Parathyroid adenoma (tissue), 2 donors: Measurements from ENCODE around the gene COL4A1.

Experiments used
- H2AFZ ChIP-seq: fragments of 300-600 bp; sonication (generic); one replicate; pipeline ENCODE4 v1.7.0; 2017; ENCODE audit warnings: antibody characterized with exemption, mild to moderate bottlenecking
- H3K27ac ChIP-seq: fragments of 300-600 bp; sonication (generic); one replicate; pipeline ENCODE4 v1.7.0; 2017
- H3K27me3 ChIP-seq: fragments of 300-600 bp; sonication (generic); one replicate; pipeline ENCODE4 v1.7.0; 2017; ENCODE audit warnings: low read length; ENCODE audit not compliant: control insufficient read depth, insufficient read depth
- H3K36me3 ChIP-seq: fragments of 300-600 bp; sonication (generic); one replicate; pipeline ENCODE4 v1.7.0; 2017; ENCODE audit warnings: low read length; ENCODE audit not compliant: control insufficient read depth, insufficient read depth
- H3K4me1 ChIP-seq: fragments of 300-600 bp; sonication (generic); one replicate; pipeline ENCODE4 v1.7.0; 2017; ENCODE audit warnings: control low read depth
- H3K4me2 ChIP-seq: fragments of 300-600 bp; sonication (generic); one replicate; pipeline ENCODE4 v1.7.0; 2017; ENCODE audit warnings: low read length
- H3K4me3 ChIP-seq: fragments of 300-600 bp; sonication (generic); one replicate; pipeline ENCODE4 v1.7.0; 2017; ENCODE audit warnings: low read depth, low read length
- H3K79me2 ChIP-seq: fragments of 300-600 bp; sonication (generic); one replicate; pipeline ENCODE4 v1.7.0; 2017; ENCODE audit warnings: control low read depth
- H3K9ac ChIP-seq: fragments of 300-600 bp; sonication (generic); one replicate; pipeline ENCODE4 v1.7.0; 2017; ENCODE audit warnings: mild to moderate bottlenecking
- H3K9me3 ChIP-seq: fragments of 300-600 bp; sonication (generic); one replicate; pipeline ENCODE4 v1.7.0; 2017; ENCODE audit warnings: low read length; ENCODE audit not compliant: control insufficient read depth
- TF ChIP-seq, protein P1 (sequence below): fragments of 300-600 bp; sonication (generic); IDR thresholded peaks from one replicate; pipeline ENCODE4 v1.7.0; 2017; ENCODE audit warnings: antibody characterized with exemption, mild to moderate bottlenecking
- donor health status: primary hyperparathyroidism.

COL4A1 gene

DNA sequence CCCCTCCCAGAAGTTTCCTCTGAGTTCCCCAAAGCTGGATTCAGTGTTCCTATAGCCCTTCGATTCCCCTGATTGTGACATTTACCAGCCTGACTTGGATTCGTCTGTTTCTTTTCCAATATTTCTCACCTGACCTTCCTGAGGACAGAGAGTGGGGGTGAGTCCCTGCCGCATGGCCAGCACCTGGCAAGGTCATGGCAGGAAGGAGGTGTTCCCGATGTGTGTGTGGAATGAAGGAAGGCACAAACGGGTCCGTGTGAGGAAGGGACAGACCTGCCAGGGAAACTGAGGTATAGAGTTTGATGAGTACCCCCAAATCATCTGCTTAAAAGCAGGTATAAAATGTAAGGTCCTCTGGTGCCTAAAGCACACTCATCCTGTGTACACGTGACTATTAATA is 3.3 kb downstream of the COL4A1 start:
- Histone ChIP-seq H3K4me1 (no peaks in the 10 kb centered on the region), H2AFZ (no peak overlapping the region), H3K4me3 (no peak overlapping the region), H3K9me3 (no peaks in the 10 kb centered on the region), H3K4me2 (no peak overlapping the region), H3K27ac (no peak overlapping the region), H3K36me3 (no peaks in the 10 kb centered on the region), H3K79me2 (no peaks in the 10 kb centered on the region), H3K27me3 (peaks cover 2% of the 10 kb centered on the region), H3K9ac (no peak overlapping the region)
- TF ChIP-seq, protein P1, sequence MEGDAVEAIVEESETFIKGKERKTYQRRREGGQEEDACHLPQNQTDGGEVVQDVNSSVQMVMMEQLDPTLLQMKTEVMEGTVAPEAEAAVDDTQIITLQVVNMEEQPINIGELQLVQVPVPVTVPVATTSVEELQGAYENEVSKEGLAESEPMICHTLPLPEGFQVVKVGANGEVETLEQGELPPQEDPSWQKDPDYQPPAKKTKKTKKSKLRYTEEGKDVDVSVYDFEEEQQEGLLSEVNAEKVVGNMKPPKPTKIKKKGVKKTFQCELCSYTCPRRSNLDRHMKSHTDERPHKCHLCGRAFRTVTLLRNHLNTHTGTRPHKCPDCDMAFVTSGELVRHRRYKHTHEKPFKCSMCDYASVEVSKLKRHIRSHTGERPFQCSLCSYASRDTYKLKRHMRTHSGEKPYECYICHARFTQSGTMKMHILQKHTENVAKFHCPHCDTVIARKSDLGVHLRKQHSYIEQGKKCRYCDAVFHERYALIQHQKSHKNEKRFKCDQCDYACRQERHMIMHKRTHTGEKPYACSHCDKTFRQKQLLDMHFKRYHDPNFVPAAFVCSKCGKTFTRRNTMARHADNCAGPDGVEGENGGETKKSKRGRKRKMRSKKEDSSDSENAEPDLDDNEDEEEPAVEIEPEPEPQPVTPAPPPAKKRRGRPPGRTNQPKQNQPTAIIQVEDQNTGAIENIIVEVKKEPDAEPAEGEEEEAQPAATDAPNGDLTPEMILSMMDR = no peak

DNA sequence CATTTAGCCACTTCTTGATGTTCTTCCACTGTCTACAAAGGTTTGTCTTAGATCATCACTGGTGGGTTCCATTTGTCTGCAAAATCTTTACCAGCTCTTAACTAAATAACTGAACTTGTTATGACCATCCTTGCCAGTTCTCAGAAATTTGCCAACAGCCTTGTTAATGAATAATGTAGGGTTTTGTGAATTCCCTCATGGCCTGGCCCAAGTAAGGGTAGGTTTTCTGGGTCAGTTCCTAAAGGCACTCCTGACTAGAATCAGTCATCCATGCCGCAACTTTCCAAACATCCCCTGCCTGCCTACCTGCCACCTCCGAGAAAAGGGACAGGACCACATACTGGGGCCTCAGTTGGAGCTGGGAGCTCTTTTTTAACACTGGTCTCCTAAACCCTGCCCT is 4.0 kb downstream of the COL4A1 start:
- Histone ChIP-seq H3K36me3 (no peaks in the 10 kb centered on the region), H3K79me2 (no peaks in the 10 kb centered on the region), H3K4me1 (no peaks in the 10 kb centered on the region), H3K4me3 (no peak overlapping the region), H3K9ac (no peak overlapping the region), H3K27me3 (peaks cover 2% of the 10 kb centered on the region), H3K4me2 (no peak overlapping the region), H3K9me3 (no peaks in the 10 kb centered on the region), H3K27ac (no peak overlapping the region), H2AFZ (no peak overlapping the region)
- TF ChIP-seq, protein P1 = no peak

DNA sequence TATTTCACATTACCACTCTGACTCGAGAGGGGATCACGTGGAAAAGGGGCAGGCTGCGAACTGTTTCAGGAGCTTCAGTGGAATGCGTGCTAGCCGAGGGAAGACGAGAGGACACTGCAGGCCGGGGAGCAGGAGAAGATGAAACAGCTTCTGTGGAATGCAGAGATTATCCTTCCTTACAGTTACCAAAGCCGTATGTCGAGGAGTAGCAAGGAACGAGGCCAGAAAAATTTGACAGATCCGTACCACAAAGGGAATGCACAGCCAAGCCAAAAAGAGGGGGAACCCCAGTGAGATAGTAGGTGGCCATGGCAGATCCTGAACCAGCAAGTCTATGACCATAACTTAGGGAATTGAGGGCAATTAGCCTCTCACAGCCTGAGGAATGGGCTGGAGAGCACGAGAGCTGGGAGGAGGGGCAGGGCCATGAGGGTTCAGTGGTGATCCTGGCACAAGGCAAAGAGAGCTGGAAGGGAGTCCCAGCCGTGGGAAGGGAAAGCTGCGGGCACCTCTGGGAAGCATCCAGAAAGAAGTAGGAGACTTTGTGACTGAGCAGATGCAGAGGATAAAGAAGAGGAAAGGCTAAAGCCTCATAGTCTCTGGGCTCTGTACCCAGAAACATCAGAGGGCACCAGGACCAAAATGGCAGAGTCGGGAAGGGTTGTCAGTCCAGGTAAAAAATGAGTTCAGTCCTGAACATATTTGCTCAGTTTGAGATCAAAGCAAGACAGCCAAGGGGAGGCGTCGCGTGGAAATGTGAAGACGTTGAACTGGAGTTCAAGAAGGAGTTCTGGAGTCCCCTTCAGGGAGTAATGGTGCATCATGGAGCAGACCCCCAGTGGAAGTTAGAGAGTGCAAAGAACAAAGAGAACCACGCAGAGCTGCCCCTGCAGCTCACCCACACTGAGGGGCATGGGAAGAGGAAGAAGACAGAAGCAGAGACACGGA is 5.1 kb downstream of the COL4A1 start:
- H3K36me3 ChIP-seq = no peaks in the 10 kb centered on the region
- TF ChIP-seq, protein P1 = no peak
- H3K4me3 ChIP-seq = no peak overlapping the region
- H3K27me3 ChIP-seq = peaks cover 2% of the 10 kb centered on the region
- no peak overlapping the region for H3K4me2 ChIP-seq
- H3K4me1 ChIP-seq = no peaks in the 10 kb centered on the region
- H3K79me2 ChIP-seq = no peaks in the 10 kb centered on the region
- no peak overlapping the region for H3K9ac ChIP-seq
- H3K9me3 ChIP-seq = no peaks in the 10 kb centered on the region
- H2AFZ ChIP-seq = no peak overlapping the region
- H3K27ac ChIP-seq = peak overlapping the region; percentile 19

GRCh38 chr13:110301083-110301482 is 5.9 kb downstream of the COL4A1 start:
- H3K4me1 ChIP-seq = no peaks in the 10 kb centered on the region

More at GRCh38 chr13:110301083-110301482, 5.9 kb downstream of the COL4A1 start:
- Histone ChIP-seq H2AFZ (no peak overlapping the region), H3K4me3 (no peak overlapping the region), H3K27ac (no peak overlapping the region), H3K4me2 (no peak overlapping the region), H3K9me3 (no peaks in the 10 kb centered on the region), H3K79me2 (no peaks in the 10 kb centered on the region), H3K36me3 (no peaks in the 10 kb centered on the region), H3K27me3 (no peaks in the 10 kb centered on the region), H3K9ac (no peak overlapping the region)
- TF ChIP-seq, protein P1 = no peak
